CD4-positive, alpha-beta T cell (primary cell): Measurements from ENCODE around the gene SHOX. TPM values are rescaled to one million over a fixed set of nuclear protein-coding genes. Genes with fewer than 3 reads are reported as not detected.

Experiments
- ATAC-seq: fragments of 200-7000 bp; cut with Tn5 transposase; one replicate; pipeline ENCODE4 v1.10.0; 2022; ENCODE audit warnings: mild to moderate bottlenecking; ENCODE audit not compliant: poor library complexity
- CTCF ChIA-PET: fragments of 350-600 bp; sonication (Branson Sonifier 250); formaldehyde crosslinking; loops from one replicate; lab custom pipeline; 2021; ENCODE audit warnings: antibody characterized with exemption, inconsistent platforms; lab: Charles Lee
- POLR2A ChIA-PET: fragments of 350-600 bp; sonication (Branson Sonifier 250); formaldehyde crosslinking; loops from one replicate; lab custom pipeline; 2021; ENCODE audit warnings: antibody characterized with exemption, inconsistent platforms; lab: Charles Lee
- DNase-seq, 14 experiments: peaks; one replicate each; pipeline ENCODE4 v3.0.0-alpha.2; 2013 to 2020; ENCODE audit warnings: mixed read lengths in 2 of 14
- H3K27ac ChIP-seq, 2 donors: one replicate each; pipeline versions ENCODE4 v1.5.1 to v1.7.0; 2013; ENCODE audit warnings: low read length in 2 of 2, low read depth in 1 of 2, mild to moderate bottlenecking in 1 of 2
- H3K27me3 ChIP-seq, 2 experiments: 1 replicate in 1 of 2; 2 replicates in 1 of 2; pipeline versions ENCODE4 v1.6.1 to v1.7.0; 2013; ENCODE audit warnings: low read length in 2 of 2, control low read depth in 1 of 2, mild to moderate bottlenecking in 1 of 2, moderate library complexity in 1 of 2; ENCODE audit not compliant: insufficient read depth in 2 of 2, control insufficient read depth in 1 of 2
- H3K36me3 ChIP-seq: one replicate; pipeline ENCODE4 v1.6.1; 2013; ENCODE audit warnings: low read length, control low read depth; ENCODE audit not compliant: insufficient read depth
- H3K4me1 ChIP-seq: one replicate; pipeline ENCODE4 v1.6.1; 2013; ENCODE audit warnings: low read length, control low read depth; ENCODE audit not compliant: insufficient read depth
- H3K4me3 ChIP-seq: one replicate; pipeline ENCODE4 v1.5.1; 2013; ENCODE audit warnings: mild to moderate bottlenecking, low read length, moderate library complexity
- H3K9me3 ChIP-seq, 2 experiments: 1 replicate in 1 of 2; 2 replicates in 1 of 2; pipeline versions ENCODE4 v1.6.1 to v1.7.0; 2013; ENCODE audit warnings: low read length in 2 of 2, mild to moderate bottlenecking in 2 of 2, control low read depth in 1 of 2, moderate library complexity in 1 of 2; ENCODE audit not compliant: control insufficient read depth in 1 of 2, insufficient read depth in 1 of 2
- H3K27ac Mint-ChIP-seq: one replicate; pipeline ENCODE4 v1.8.0; 2020; ENCODE audit warnings: mixed read lengths
- H3K27me3 Mint-ChIP-seq: one replicate; pipeline ENCODE4 v1.8.0; 2021; ENCODE audit warnings: mixed read lengths
- H3K36me3 Mint-ChIP-seq: one replicate; pipeline ENCODE4 v1.8.0; 2021; ENCODE audit warnings: low read depth, mixed read lengths
- H3K4me1 Mint-ChIP-seq: one replicate; pipeline ENCODE4 v1.8.0; 2021; ENCODE audit warnings: low read depth, mixed read lengths
- H3K4me3 Mint-ChIP-seq: one replicate; pipeline ENCODE4 v1.8.0; 2020; ENCODE audit warnings: mild to moderate bottlenecking, mixed read lengths
- H3K9me3 Mint-ChIP-seq: one replicate; pipeline ENCODE4 v1.8.0; 2020; ENCODE audit warnings: mixed read lengths
- intact Hi-C, 2 experiments: fragments of 100-400 bp; cut with DNase I in 1 of 2; cut with micrococcal nuclease in 1 of 2; formaldehyde crosslinking; loops; one replicate each; pipeline versions ENCODE4 v1.15.1 to v1.9.0; 2023 to 2025; cut with DNase I, micrococcal nuclease
- total RNA-seq, 174 experiments: library from RNA in 2 of 174; stranded (reverse) in 2 of 174; gene quantifications; one replicate each; pipeline ENCODE4 v1.2.3 and lab custom pipeline; 2021 to 2026
- TF ChIP-seq, protein P1 (sequence below): fragments of 200-600 bp; IDR thresholded peaks from one replicate; pipeline ENCODE4 v1.8.0; 2022; ENCODE audit warnings: antibody characterized with exemption, mild to moderate bottlenecking

SHOX gene
- total RNA-seq, 2 experiments from 2014 or later = not detected

- ATAC-seq (no peak), DNase-seq (no peak)
- Histone ChIP-seq H3K9me3 (peaks cover 0 to 59% of the 10 kb centered on the region in 2 experiments), H3K27me3 (peaks cover 65 to 66% of the 10 kb centered on the region in 2 experiments), H3K36me3 (no peaks in the 10 kb centered on the region), H3K27ac (no peak overlapping the region), H3K4me1 (no peaks in the 10 kb centered on the region), H3K4me3 (no peak overlapping the region)
- Mint-ChIP-seq H3K4me3 (no peak overlapping the region), H3K4me1 (peaks cover 7% of the 10 kb centered on the region), H3K27ac (no peak overlapping the region), H3K36me3 (no peaks in the 10 kb centered on the region), H3K27me3 (peaks cover 64% of the 10 kb centered on the region), H3K9me3 (no peaks in the 10 kb centered on the region)
- POLR2A ChIA-PET = no interaction called here
- TF ChIP-seq, protein P1, sequence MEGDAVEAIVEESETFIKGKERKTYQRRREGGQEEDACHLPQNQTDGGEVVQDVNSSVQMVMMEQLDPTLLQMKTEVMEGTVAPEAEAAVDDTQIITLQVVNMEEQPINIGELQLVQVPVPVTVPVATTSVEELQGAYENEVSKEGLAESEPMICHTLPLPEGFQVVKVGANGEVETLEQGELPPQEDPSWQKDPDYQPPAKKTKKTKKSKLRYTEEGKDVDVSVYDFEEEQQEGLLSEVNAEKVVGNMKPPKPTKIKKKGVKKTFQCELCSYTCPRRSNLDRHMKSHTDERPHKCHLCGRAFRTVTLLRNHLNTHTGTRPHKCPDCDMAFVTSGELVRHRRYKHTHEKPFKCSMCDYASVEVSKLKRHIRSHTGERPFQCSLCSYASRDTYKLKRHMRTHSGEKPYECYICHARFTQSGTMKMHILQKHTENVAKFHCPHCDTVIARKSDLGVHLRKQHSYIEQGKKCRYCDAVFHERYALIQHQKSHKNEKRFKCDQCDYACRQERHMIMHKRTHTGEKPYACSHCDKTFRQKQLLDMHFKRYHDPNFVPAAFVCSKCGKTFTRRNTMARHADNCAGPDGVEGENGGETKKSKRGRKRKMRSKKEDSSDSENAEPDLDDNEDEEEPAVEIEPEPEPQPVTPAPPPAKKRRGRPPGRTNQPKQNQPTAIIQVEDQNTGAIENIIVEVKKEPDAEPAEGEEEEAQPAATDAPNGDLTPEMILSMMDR = no peak
- intact Hi-C loops = no loop called here
- CTCF ChIA-PET = no interaction called here
These were observed 1.9 kb downstream of the SHOX start for GRCh38 chrX:632366-633042.

DNA sequence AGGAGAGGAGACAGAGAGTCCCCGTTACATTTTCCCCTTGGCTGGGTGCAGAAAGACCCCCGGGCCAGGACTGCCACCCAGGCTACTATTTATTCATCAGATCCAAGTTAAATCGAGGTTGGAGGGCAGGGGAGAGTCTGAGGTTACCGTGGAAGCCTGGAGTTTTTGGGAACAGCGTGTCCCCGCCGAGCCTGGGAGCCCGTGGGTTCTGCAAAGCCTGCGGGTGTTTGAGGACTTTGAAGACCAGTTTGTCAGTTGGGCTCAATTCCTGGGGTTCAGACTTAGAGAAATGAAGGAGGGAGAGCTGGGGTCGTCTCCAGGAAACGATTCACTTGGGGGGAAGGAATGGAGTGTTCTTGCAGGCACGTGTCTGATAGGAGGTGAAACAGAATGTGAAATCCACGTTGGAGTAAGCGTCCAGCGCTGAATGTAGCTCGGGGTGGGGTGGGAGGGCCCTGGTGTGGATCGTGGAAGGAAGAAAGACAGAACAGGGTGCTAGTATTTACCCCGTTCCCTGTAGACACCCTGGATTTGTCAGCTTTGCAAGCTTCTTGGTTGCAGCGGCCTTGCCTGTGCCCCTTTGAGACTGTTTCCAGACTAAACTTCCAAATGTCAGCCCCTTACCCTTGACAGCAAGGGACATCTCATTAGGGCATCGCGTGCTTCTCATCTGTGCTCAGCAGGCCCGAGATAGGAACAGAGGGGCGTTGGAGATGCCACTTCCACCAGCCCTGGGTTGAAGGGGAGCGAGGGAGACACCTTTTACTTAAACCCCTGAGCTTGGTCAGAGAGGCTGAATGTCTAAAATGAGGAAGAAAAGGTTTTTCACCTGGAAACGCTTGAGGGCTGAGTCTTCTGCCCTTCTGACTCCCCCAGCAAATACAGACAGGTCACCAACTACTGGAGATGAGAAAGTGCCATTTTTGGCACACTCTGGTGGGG, 2.7 kb downstream of the SHOX start:
- ATAC-seq = no peak
- POLR2A ChIA-PET = no interaction called here
- H3K4me1 Mint-ChIP-seq = peaks cover 8% of the 10 kb centered on the region
- Histone ChIP-seq H3K9me3 (peaks cover 0 to 56% of the 10 kb centered on the region in 2 experiments), H3K4me3 (no peak overlapping the region), H3K36me3 (no peaks in the 10 kb centered on the region), H3K27ac (no peak overlapping the region), H3K27me3 (peaks cover 71 to 72% of the 10 kb centered on the region in 2 experiments), H3K4me1 (no peaks in the 10 kb centered on the region)
- CTCF ChIA-PET = no interaction called here
- H3K36me3 Mint-ChIP-seq = no peaks in the 10 kb centered on the region
- TF ChIP-seq, protein P1 = no peak
- no peak overlapping the region for H3K4me3 Mint-ChIP-seq
- no peak overlapping the region for H3K27ac Mint-ChIP-seq
- no peak for DNase-seq
- no peaks in the 10 kb centered on the region for H3K9me3 Mint-ChIP-seq
- intact Hi-C loops = no loop called here
- peaks cover 65% of the 10 kb centered on the region for H3K27me3 Mint-ChIP-seq

GRCh38 chrX:633985-634958, 3.7 kb downstream of the SHOX start:
- peaks cover 8% of the 10 kb centered on the region for H3K4me1 Mint-ChIP-seq
- Histone ChIP-seq H3K4me1 (no peaks in the 10 kb centered on the region), H3K27me3 (peaks cover 77% of the 10 kb centered on the region in 2 experiments), H3K27ac (no peak overlapping the region), H3K9me3 (peaks cover 0 to 55% of the 10 kb centered on the region in 2 experiments), H3K4me3 (no peak overlapping the region), H3K36me3 (no peaks in the 10 kb centered on the region)
- ATAC-seq (no peak), DNase-seq (no peak)
- no peaks in the 10 kb centered on the region for H3K9me3 Mint-ChIP-seq
- H3K4me3 Mint-ChIP-seq = no peak overlapping the region
- ChIA-PET CTCF (no interaction called here), POLR2A (no interaction called here)
- H3K27ac Mint-ChIP-seq = no peak overlapping the region
- intact Hi-C loops = no loop called here
- no peaks in the 10 kb centered on the region for H3K36me3 Mint-ChIP-seq
- TF ChIP-seq, protein P1 = no peak
- peaks cover 70% of the 10 kb centered on the region for H3K27me3 Mint-ChIP-seq
